SJCRH30 (cell line): Measurements from ENCODE around the gene RPS19. TPM values are rescaled to one million over a fixed set of nuclear protein-coding genes. Genes with fewer than 3 reads are reported as not detected.

Experiments used
- DNase-seq, 2 experiments: peaks; one replicate each; pipeline ENCODE4 v3.0.0-alpha.2; 2015 to 2020
- H3K27ac ChIP-seq: fragments of 250-450 bp; sonication (Bioruptor Pico); 2 replicates; pipeline ENCODE4 v1.5.1; 2020; ENCODE audit warnings: mild to moderate bottlenecking, moderate library complexity
- H3K27me3 ChIP-seq: fragments of 250-450 bp; sonication (Bioruptor Pico); 2 replicates; pipeline ENCODE4 v1.5.1; 2020; ENCODE audit warnings: mild to moderate bottlenecking, moderate library complexity
- H3K36me3 ChIP-seq: fragments of 250-450 bp; sonication (Bioruptor Pico); 2 replicates; pipeline ENCODE4 v1.5.1; 2020; ENCODE audit warnings: mild to moderate bottlenecking, moderate library complexity
- H3K4me1 ChIP-seq: fragments of 250-450 bp; sonication (Bioruptor Pico); 2 replicates; pipeline ENCODE4 v1.5.1; 2020; ENCODE audit warnings: mild to moderate bottlenecking, moderate library complexity
- H3K4me3 ChIP-seq: fragments of 250-450 bp; sonication (Bioruptor Pico); 2 replicates; pipeline ENCODE4 v1.5.1; 2020; ENCODE audit warnings: mild to moderate bottlenecking, moderate library complexity
- H3K9me3 ChIP-seq: fragments of 250-450 bp; sonication (Bioruptor Pico); replicated peaks from 2 replicates; pipeline ENCODE4 v1.5.1; 2020; ENCODE audit warnings: mild to moderate bottlenecking, moderate library complexity
- total RNA-seq: library from RNA; depleted of rRNA; stranded (reverse); fragments of >200 nt; shearing (Covaris generic); gene quantifications from 2 replicates; pipeline ENCODE4 v1.2.3, GENCODE V29; 2014; rRNA removed

The RPS19 gene
- total RNA-seq, 1 experiment from 2014 or later: 2,068 TPM

DNA sequence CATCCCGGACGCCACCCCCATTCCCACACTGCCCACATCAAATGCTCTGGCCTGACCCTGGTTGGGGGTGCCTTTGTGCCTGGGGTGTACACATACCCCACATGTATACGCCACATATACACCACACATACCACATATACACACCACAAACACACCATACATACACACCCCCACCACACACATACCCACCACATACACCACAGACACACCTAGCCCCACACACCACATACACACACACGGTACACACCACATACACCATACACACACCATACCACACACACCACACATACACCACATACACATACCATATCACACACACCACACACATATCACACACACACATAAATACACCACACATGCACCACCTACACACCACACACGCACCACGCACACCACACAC, 58.0 kb downstream of the RPS19 start:
- no peaks in the 10 kb centered on the region for H3K4me1 ChIP-seq
- H3K27ac ChIP-seq: no peak overlapping the region
- peaks cover 37% of the 10 kb centered on the region for H3K27me3 ChIP-seq
- H3K4me3 ChIP-seq: no peak overlapping the region
- H3K9me3 ChIP-seq: no peaks in the 10 kb centered on the region
- no peak for DNase-seq
- H3K36me3 ChIP-seq: no peaks in the 10 kb centered on the region

DNA sequence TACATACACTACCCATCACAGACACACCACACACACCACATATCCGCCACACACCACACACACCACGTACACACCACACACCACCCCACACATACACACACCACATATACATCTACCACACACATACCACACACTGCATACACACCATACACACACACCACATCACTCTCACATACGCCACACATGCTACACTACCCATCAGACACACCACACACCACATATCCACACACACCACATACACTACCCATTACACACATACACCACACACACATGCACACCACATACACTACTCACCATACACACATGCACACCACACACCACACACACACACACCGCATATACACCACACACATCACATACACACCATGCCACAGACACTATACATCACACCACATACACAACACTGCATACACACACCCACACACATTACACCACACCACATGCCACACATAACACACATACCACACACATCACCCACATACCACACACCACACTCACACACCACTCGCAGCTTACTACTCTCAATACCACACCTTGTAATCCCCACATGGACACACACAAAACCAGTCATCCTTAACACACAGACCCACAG, 58.7 kb downstream of the RPS19 start:
- no peak overlapping the region for H3K27ac ChIP-seq
- DNase-seq: no peak
- no peaks in the 10 kb centered on the region for H3K4me1 ChIP-seq
- H3K36me3 ChIP-seq: no peaks in the 10 kb centered on the region
- no peak overlapping the region for H3K4me3 ChIP-seq
- H3K9me3 ChIP-seq: no peaks in the 10 kb centered on the region
- peaks cover 36% of the 10 kb centered on the region for H3K27me3 ChIP-seq

DNA sequence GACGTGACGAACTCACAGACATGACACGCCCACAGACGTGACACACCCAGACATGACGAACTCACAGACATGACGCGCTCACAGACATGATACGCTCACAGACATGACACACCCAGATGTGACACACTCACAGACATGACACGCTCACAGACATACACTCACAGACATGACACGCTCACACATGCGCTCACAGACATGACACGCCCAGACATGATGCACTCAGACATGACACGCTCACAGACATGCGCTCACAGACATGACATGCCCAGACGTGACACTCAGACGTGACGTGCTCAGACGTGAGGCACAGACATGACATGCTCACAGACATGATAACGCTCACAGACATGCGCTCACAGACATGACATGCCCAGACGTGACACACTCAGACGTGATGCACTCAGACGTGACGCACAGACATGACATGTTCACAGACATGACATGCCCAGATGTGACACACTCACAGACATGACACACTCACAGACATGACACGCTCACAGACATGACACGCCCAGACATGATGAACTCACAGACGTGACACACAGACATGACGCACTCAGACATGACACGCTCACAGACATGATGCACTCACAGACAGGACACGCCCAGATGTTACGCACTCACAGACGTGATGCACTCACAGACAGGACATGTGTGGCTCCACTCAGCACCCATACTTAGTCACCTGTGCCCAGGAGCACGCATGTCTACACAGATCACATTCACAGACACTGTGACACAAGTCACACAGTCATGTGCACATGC, 60.1 kb downstream of the RPS19 start:
- H3K27ac ChIP-seq: no peak overlapping the region
- H3K9me3 ChIP-seq: no peaks in the 10 kb centered on the region
- no peak for DNase-seq
- no peak overlapping the region for H3K4me3 ChIP-seq
- H3K27me3 ChIP-seq: peaks cover 30% of the 10 kb centered on the region
- H3K36me3 ChIP-seq: no peaks in the 10 kb centered on the region
- H3K4me1 ChIP-seq: no peaks in the 10 kb centered on the region

DNA sequence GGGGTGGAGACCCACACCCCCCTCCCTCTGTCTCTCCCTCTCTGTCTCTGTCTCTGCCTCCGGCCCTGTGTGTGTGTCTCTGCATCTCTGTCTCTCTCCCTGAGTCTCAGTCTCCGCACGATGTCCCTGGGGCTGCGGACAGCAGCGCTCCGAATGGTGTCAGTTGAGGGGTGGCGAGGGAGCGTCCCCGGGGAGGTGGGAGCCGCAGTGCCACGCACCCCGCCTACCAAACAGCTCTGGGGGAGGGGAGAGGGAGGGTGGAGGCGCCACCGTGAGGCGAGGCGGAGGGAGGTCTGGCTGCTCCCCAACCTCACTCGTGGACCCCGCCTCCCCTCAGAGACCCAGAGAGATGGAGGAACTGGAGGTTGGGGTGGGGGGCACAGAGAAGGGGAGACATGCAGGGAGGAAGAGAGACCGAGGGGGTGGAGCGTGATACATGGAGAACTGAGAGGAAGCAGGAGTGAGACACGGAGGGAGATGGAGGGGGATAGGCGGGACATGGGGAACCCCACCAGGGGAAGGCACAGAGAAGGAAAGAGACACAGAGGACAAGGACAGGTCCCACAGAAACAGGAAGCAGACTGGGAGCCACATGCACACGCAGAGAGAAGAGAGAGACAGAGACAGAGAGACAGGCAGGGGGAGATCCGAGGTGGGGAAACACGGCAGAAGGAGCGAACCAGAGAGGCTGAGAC, 61.0 kb downstream of the RPS19 start:
- peaks cover 30% of the 10 kb centered on the region for H3K27me3 ChIP-seq
- no peak for DNase-seq

DNA sequence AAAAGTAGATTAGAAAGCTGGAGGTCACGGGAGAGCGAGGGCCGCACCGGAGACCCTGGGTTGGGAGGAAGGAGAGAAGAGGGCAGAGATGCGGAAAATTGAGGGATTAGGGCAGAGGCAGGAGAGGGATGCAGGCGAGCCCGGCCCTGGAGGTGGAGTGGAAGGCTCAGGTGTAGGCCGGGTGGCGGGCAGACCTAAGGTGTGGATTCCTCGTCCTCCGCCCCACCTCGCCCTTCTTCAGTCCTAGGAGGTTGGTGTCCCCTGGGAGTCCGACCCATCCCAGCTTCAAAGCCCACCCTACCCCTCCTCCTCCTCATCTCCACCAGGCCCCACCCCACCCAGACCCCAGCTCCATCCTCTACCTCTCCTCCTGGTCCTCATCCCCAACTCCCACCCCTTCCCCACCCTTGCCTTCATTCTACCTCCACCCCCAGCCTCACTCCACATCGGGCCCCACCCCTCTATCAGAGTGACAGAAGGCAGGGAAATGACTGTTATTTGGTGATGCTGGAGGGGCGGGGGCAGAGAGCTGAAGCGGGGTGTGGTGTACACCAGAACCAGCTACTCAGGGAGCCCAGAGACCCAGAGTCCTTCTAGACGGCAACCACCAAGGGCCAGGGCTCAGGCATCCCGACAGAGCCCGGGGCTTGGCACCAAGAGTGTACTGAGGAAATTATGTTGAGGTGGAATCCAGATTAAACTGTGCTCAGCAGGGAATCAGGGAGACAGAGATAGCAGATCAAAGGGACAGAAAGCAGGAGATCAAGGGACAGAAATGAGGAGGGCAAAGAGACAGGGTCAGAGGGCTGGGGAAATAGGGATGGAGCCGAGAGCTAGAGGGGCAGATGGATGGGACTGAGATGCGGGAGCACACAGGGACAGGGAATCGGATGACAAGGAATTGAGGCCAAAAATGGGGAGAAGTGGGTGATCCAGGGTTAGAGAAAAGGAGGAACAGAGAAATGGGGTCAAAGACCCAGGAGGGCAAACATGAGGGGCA, 61.8 kb downstream of the RPS19 start:
- H3K27me3 ChIP-seq: peaks cover 25% of the 10 kb centered on the region; the same call in 1 of the 2 replicates
- H3K9me3 ChIP-seq: no peaks in the 10 kb centered on the region

More for the DNA sequence above, 61.0 kb downstream of the RPS19 start:
- Histone ChIP-seq H3K4me1 (no peaks in the 10 kb centered on the region), H3K9me3 (no peaks in the 10 kb centered on the region), H3K36me3 (no peaks in the 10 kb centered on the region), H3K4me3 (no peak overlapping the region), H3K27ac (no peak overlapping the region)

More for the DNA sequence above, 61.8 kb downstream of the RPS19 start:
- H3K27ac ChIP-seq: no peak overlapping the region
- H3K4me3 ChIP-seq: no peak overlapping the region
- no peaks in the 10 kb centered on the region for H3K4me1 ChIP-seq
- H3K36me3 ChIP-seq: no peaks in the 10 kb centered on the region
- DNase-seq: no peak

Other genes starting within 250 kb of the RPS19 start
- gene CEACAM4, start 233.2 kb upstream of the RPS19 start, total RNA-seq: not detected in 2 replicates
- gene CEACAM7, start 172.0 kb upstream of the RPS19 start, total RNA-seq: not detected in 2 replicates
- not detected in 2 replicates for gene CEACAM5, start 151.6 kb upstream of the RPS19 start, total RNA-seq
- gene CEACAM6, start 104.7 kb upstream of the RPS19 start, total RNA-seq: not detected in 2 replicates
- not detected in 2 replicates for gene CEACAM3, start 63.7 kb upstream of the RPS19 start, total RNA-seq
- gene LYPD4, start 15.6 kb upstream of the RPS19 start, total RNA-seq: not detected in 2 replicates
- gene DMRTC2, start 15.2 kb upstream of the RPS19 start, total RNA-seq: not detected in 2 replicates
- 0.61 TPM in 1 of 2 replicates, not detected in the other for gene CD79A, start 17.0 kb downstream of the RPS19 start, total RNA-seq
- 52.4 and 53.8 TPM in 2 replicates for gene ARHGEF1, start 22.9 kb downstream of the RPS19 start, total RNA-seq
- not detected in 2 replicates for gene ERFL, start 68.2 kb downstream of the RPS19 start, total RNA-seq
- gene RABAC1, start 99.1 kb downstream of the RPS19 start, total RNA-seq: 106 and 129 TPM in 2 replicates
- gene ATP1A3, start 134.0 kb downstream of the RPS19 start, total RNA-seq: 11.2 and 12.1 TPM in 2 replicates
- gene GRIK5, start 210.0 kb downstream of the RPS19 start, total RNA-seq: 10.3 and 10.5 TPM in 2 replicates
- 31.1 and 31.5 TPM in 2 replicates for gene ZNF574, start 215.9 kb downstream of the RPS19 start, total RNA-seq